UCSD-AML1 (cell line): ENCODE data around the gene ARHGAP20.

ENCODE experiments used
- DNase-seq: peaks from one replicate; lab custom pipeline; 2025; ENCODE audit not compliant: unreplicated experiment; lab: John Stamatoyannopoulos, UW

ARHGAP20 gene

DNA sequence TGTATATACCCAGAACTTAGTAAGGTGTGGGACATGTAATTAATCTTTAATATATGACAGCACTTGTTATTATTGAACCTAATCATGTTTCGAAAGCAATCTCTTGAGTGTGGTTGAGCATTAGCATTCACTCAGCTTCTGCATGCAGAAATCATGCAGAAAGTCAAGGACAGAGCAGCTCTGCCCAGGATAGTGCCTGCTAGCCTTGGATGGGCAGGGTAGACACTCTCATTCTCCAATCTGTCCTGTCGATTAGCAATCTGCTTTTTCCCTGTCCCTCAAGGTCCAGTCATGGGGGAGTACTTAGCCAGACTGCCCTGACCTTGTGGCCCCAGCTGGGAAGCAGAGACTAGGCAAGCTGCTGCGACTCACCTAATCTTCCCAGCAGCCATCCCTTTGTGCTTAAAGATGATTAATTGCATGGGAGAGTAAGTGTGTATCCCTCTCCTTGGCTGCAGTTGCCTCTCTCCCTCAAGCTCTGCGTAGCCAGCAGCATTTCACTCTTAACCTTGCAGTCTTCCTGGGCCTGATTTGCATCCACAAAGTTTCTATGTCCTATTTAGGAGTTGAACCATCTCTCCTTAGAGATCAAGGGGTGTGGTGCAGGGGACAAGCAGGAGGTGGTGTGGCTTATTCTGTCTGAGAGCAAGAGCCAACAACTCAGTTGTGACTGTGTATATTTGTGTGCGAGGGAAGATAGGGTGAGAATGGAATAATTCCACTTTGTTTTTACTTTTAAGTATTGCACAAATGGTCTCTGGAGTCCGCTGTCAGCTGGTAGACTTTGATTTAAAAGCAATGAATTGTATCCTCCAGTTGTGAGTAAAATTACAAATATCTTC is 181.1 kb downstream of the ARHGAP20 start:
- no peak for DNase-seq

DNA sequence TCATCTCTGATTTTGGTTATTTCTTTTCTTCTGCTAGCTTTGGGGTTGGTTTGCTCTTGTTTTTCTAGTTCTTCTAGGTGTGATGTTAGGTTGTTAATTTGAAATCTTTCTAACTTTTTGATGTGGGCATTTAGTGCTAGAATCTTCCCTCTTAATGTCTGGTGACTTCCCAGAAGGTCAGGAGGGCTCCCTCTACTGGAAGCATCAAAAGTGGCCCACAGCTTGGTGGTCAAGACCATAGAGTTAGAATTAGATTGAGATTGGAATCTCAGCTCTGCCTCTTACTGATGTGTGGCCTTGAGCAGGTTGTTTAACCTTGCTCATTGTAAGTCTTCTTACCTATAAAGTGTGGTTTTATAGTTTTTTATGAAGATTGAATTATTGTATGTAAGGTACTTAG is 183.2 kb downstream of the ARHGAP20 start:
- DNase-seq = no peak

DNA sequence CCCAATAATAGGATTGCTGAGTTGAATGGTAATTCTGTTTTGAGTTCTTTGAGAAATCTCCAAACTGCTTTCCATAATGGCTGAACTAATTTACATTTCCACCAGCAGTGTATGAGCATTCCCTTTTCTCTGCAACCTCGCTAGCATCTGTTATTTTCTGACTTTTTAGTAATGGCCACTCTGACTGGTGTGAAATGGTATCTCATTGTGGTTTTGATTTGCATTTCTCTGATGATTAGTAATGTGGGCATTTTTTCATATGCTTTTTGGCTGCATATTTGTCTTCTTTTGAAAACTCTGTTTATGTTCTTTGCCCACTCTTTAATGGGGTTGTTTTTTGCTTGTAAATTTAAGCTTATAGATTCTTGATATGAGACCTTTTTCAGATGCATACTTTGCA is 185.1 kb downstream of the ARHGAP20 start:
- DNase-seq = no peak
